Pons (tissue), 1 donor: ENCODE data around the gene PLEKHF1.
"Not testable (repeated sequence)": the region's sequence is repeated elsewhere in the genome, so short reads cannot be mapped to it uniquely, and the experiment has no call there.

ENCODE experiments used
- DNase-seq: peaks from one replicate; pipeline ENCODE4 v3.0.0-alpha.2; 2016; ENCODE audit warnings: low spot score

PLEKHF1 gene

GRCh38 chr19:29700498-29700897 is 35.2 kb downstream of the PLEKHF1 start:
- DNase-seq, result no peak

- no peak for DNase-seq
Observed at GRCh38 chr19:29702161-29702962, 37.1 kb downstream of the PLEKHF1 start.

- DNase-seq, result no peak
Observed at GRCh38 chr19:29702963-29703320, 37.7 kb downstream of the PLEKHF1 start.

- DNase-seq, result no peak
Observed at GRCh38 chr19:29704562-29705558, 39.6 kb downstream of the PLEKHF1 start.

GRCh38 chr19:29705706-29706105 is 40.4 kb downstream of the PLEKHF1 start:
- no peak for DNase-seq

- no peak for DNase-seq
Observed at GRCh38 chr19:29706635-29707034, 41.4 kb downstream of the PLEKHF1 start.

GRCh38 chr19:29708554-29709439 is 43.5 kb downstream of the PLEKHF1 start:
- DNase-seq, result no peak

- DNase-seq, result not testable (repeated sequence)
Observed at GRCh38 chr19:29709440-29709798, 44.2 kb downstream of the PLEKHF1 start.

GRCh38 chr19:29711584-29712132 is 46.4 kb downstream of the PLEKHF1 start:
- no peak for DNase-seq

GRCh38 chr19:29712744-29713516 is 47.7 kb downstream of the PLEKHF1 start:
- DNase-seq, result no peak

- no peak for DNase-seq
Observed at GRCh38 chr19:29714371-29714952, 49.2 kb downstream of the PLEKHF1 start.

GRCh38 chr19:29714953-29715700 is 49.9 kb downstream of the PLEKHF1 start, which contains the start of gene C19orf12:
Gene C19orf12, minus strand, starts transcription at chr19:29715261. Its CDS starts 6,848 bp downstream, at chr19:29708413.
- peak; percentile 46 for DNase-seq

- no peak for DNase-seq
Observed at GRCh38 chr19:29715701-29716581, 50.7 kb downstream of the PLEKHF1 start.

- no peak for DNase-seq
Observed at GRCh38 chr19:29717051-29717450, 51.8 kb downstream of the PLEKHF1 start.

- no peak for DNase-seq
Observed at GRCh38 chr19:29724102-29724641, 58.9 kb downstream of the PLEKHF1 start.

- no peak for DNase-seq
Observed at GRCh38 chr19:29724746-29725145, 59.5 kb downstream of the PLEKHF1 start.
